Neural crest cell (in vitro differentiated cells): ENCODE measurements around the gene DSP. TPM values are rescaled to one million over a fixed set of nuclear protein-coding genes. Genes with fewer than 3 reads are reported as not detected.

Experiments
- DNase-seq: peaks from one replicate; pipeline ENCODE4 v3.0.0; 2021; ENCODE audit warnings: low read depth, mixed read lengths, low spot score
- H3K27ac Mint-ChIP-seq: one replicate; pipeline ENCODE4 v1.8.0; 2021; ENCODE audit warnings: mild to moderate bottlenecking, mixed read lengths; ENCODE audit not compliant: unreplicated experiment
- H3K27me3 Mint-ChIP-seq: 2 replicates; pipeline ENCODE4 v1.8.0; 2021; ENCODE audit warnings: low read depth, mild to moderate bottlenecking, mixed read lengths
- H3K36me3 Mint-ChIP-seq: 2 replicates; pipeline ENCODE4 v1.8.0; 2021; ENCODE audit warnings: low read depth, mild to moderate bottlenecking, mixed read lengths
- H3K4me1 Mint-ChIP-seq: 2 replicates; pipeline ENCODE4 v1.8.0; 2021; ENCODE audit warnings: mixed read lengths
- H3K4me3 Mint-ChIP-seq: one replicate; pipeline ENCODE4 v1.8.0; 2021; ENCODE audit warnings: mild to moderate bottlenecking, mixed read lengths
- H3K9me3 Mint-ChIP-seq: 2 replicates; pipeline ENCODE4 v1.8.0; 2021; ENCODE audit warnings: mixed read lengths
- CTCF ChIP-seq: fragments of 200-600 bp; sonication (generic); conservative IDR thresholded peaks from 2 replicates; pipeline ENCODE4 v1.5.0; 2021; ENCODE audit warnings: antibody characterized with exemption, mild to moderate bottlenecking
- total RNA-seq: library from RNA; stranded (reverse); gene quantifications from 2 replicates; pipeline ENCODE4 v1.2.1, GENCODE V29; 2021

The DSP gene
- total RNA-seq, 1 donor from 2014 or later = 9.5 TPM

GRCh38 chr6:7515363-7515762 lies 26.1 kb upstream of the DSP start:
- H3K4me1 Mint-ChIP-seq = no peaks in the 10 kb centered on the region
- no peaks in the 10 kb centered on the region for H3K36me3 Mint-ChIP-seq
- peaks cover 12% of the 10 kb centered on the region for H3K27me3 Mint-ChIP-seq
- H3K9me3 Mint-ChIP-seq = no peaks in the 10 kb centered on the region
- no peak for DNase-seq
- TF ChIP-seq CTCF = no peak
- no peak overlapping the region for H3K4me3 Mint-ChIP-seq
- H3K27ac Mint-ChIP-seq = no peak overlapping the region

GRCh38 chr6:7518877-7519276 lies 22.6 kb upstream of the DSP start:
- no peak for DNase-seq
- Mint-ChIP-seq H3K27ac (no peak overlapping the region), H3K4me3 (no peak overlapping the region), H3K9me3 (no peaks in the 10 kb centered on the region), H3K4me1 (no peaks in the 10 kb centered on the region), H3K27me3 (no peaks in the 10 kb centered on the region), H3K36me3 (no peaks in the 10 kb centered on the region)
- no peak for TF ChIP-seq CTCF

- DNase-seq = no peak
- H3K4me3 Mint-ChIP-seq = no peak overlapping the region
- H3K4me1 Mint-ChIP-seq = peaks cover 5% of the 10 kb centered on the region
- H3K27ac Mint-ChIP-seq = no peak overlapping the region
- H3K9me3 Mint-ChIP-seq = no peaks in the 10 kb centered on the region
- H3K36me3 Mint-ChIP-seq = no peaks in the 10 kb centered on the region
- H3K27me3 Mint-ChIP-seq = peaks cover 3% of the 10 kb centered on the region
- TF ChIP-seq CTCF = no peak
These were observed 18.6 kb upstream of the DSP start for GRCh38 chr6:7522873-7523272.

GRCh38 chr6:7523922-7524321 lies 17.5 kb upstream of the DSP start:
- TF ChIP-seq CTCF = no peak
- peaks cover 3% of the 10 kb centered on the region for H3K27me3 Mint-ChIP-seq
- no peak for DNase-seq
- peaks cover 10% of the 10 kb centered on the region for H3K4me1 Mint-ChIP-seq
- H3K36me3 Mint-ChIP-seq = no peaks in the 10 kb centered on the region
- H3K9me3 Mint-ChIP-seq = no peaks in the 10 kb centered on the region
- no peak overlapping the region for H3K4me3 Mint-ChIP-seq
- no peak overlapping the region for H3K27ac Mint-ChIP-seq

GRCh38 chr6:7526755-7527154 lies 14.7 kb upstream of the DSP start:
- H3K36me3 Mint-ChIP-seq = no peaks in the 10 kb centered on the region
- H3K27me3 Mint-ChIP-seq = peaks cover 8% of the 10 kb centered on the region
- no peak for TF ChIP-seq CTCF
- no peak overlapping the region for H3K4me3 Mint-ChIP-seq
- peaks cover 10% of the 10 kb centered on the region for H3K4me1 Mint-ChIP-seq
- no peaks in the 10 kb centered on the region for H3K9me3 Mint-ChIP-seq
- H3K27ac Mint-ChIP-seq = no peak overlapping the region
- DNase-seq = no peak

- TF ChIP-seq CTCF = no peak
- Mint-ChIP-seq H3K36me3 (no peaks in the 10 kb centered on the region), H3K4me1 (peaks cover 10% of the 10 kb centered on the region), H3K27me3 (peaks cover 21% of the 10 kb centered on the region), H3K4me3 (no peak overlapping the region), H3K27ac (no peak overlapping the region), H3K9me3 (no peaks in the 10 kb centered on the region)
- no peak for DNase-seq
These were observed 12.9 kb upstream of the DSP start for GRCh38 chr6:7528565-7528964.
